Activated naive CD8-positive, alpha-beta T cell treated with anti-CD3 and anti-CD28 coated beads, Interleukin-2, amount 10 ng/mL, durations not matched to agents 7 days and 5 days (primary cell): ENCODE data around the gene SFI1. TPM values are rescaled to one million over a fixed set of nuclear protein-coding genes. Genes with fewer than 3 reads are reported as not detected.

Experiments used
- ATAC-seq: fragments of 150-1000 bp; cut with Tn5 transposase; one replicate; pipeline ENCODE4 v1.10.0; 2021; ENCODE audit warnings: low read depth, moderate library complexity
- POLR2A ChIA-PET: fragments of 350-600 bp; sonication (Branson Sonifier 250); formaldehyde crosslinking; loops from one replicate; lab custom pipeline; 2021; ENCODE audit warnings: antibody characterized with exemption; lab: Charles Lee
- DNase-seq: peaks from one replicate; pipeline ENCODE4 v3.0.0; 2021
- H3K27ac Mint-ChIP-seq: one replicate; pipeline ENCODE4 v1.8.0; 2022; ENCODE audit warnings: mild to moderate bottlenecking, mixed read lengths
- H3K27me3 Mint-ChIP-seq: one replicate; pipeline ENCODE4 v1.8.0; 2022; ENCODE audit warnings: mild to moderate bottlenecking, moderate library complexity, mixed read lengths
- H3K36me3 Mint-ChIP-seq: one replicate; pipeline ENCODE4 v1.8.0; 2021; ENCODE audit warnings: mild to moderate bottlenecking, mixed read lengths
- H3K4me1 Mint-ChIP-seq: one replicate; pipeline ENCODE4 v1.8.0; 2021; ENCODE audit warnings: mixed read lengths
- H3K4me3 Mint-ChIP-seq: one replicate; pipeline ENCODE4 v1.8.0; 2022; ENCODE audit warnings: mild to moderate bottlenecking, moderate library complexity, mixed read lengths
- H3K9me3 Mint-ChIP-seq: one replicate; pipeline ENCODE4 v1.8.0; 2021; ENCODE audit warnings: mixed read lengths
- total RNA-seq, 2 experiments: library from RNA; stranded (reverse); gene quantifications; one replicate each; pipeline ENCODE4 v1.2.3, GENCODE V29; 2021

SFI1 gene
- total RNA-seq, 2 experiments from 2014 or later = 209 to 210 TPM

GRCh38 chr22:31635638-31636306 is 139.4 kb downstream of the SFI1 start:
- H3K27ac Mint-ChIP-seq = peak overlapping the region; percentile 70
- peaks cover 1% of the 10 kb centered on the region for H3K36me3 Mint-ChIP-seq
- H3K4me1 Mint-ChIP-seq = peaks cover 37% of the 10 kb centered on the region
- H3K4me3 Mint-ChIP-seq = no peak overlapping the region
- no peaks in the 10 kb centered on the region for H3K27me3 Mint-ChIP-seq
- no peak for ATAC-seq
- H3K9me3 Mint-ChIP-seq = no peaks in the 10 kb centered on the region
- POLR2A ChIA-PET = no interaction called here
- no peak for DNase-seq

GRCh38 chr22:31637447-31637890 is 141.1 kb downstream of the SFI1 start:
- no peaks in the 10 kb centered on the region for H3K27me3 Mint-ChIP-seq
- POLR2A ChIA-PET = no interaction called here
- H3K27ac Mint-ChIP-seq = peak overlapping the region; percentile 85
- no peak overlapping the region for H3K4me3 Mint-ChIP-seq
- no peaks in the 10 kb centered on the region for H3K9me3 Mint-ChIP-seq
- H3K4me1 Mint-ChIP-seq = peaks cover 34% of the 10 kb centered on the region
- DNase-seq = no peak
- ATAC-seq = no peak
- peaks cover 3% of the 10 kb centered on the region for H3K36me3 Mint-ChIP-seq

GRCh38 chr22:31637891-31638618 is 141.7 kb downstream of the SFI1 start:
- H3K36me3 Mint-ChIP-seq = peaks cover 3% of the 10 kb centered on the region
- no peaks in the 10 kb centered on the region for H3K9me3 Mint-ChIP-seq
- peaks cover 34% of the 10 kb centered on the region for H3K4me1 Mint-ChIP-seq
- peak overlapping the region; percentile 85 for H3K27ac Mint-ChIP-seq
- H3K27me3 Mint-ChIP-seq = no peaks in the 10 kb centered on the region
- peak overlapping the region; percentile 74 for H3K4me3 Mint-ChIP-seq
- DNase-seq = no peak
- POLR2A ChIA-PET = interaction anchor here (0.7 kb wide), 1 partner anchor 112 kb away, joined by 3 read pairs; no protein-coding TSS in a partner anchor
- peak; percentile 38 for ATAC-seq

GRCh38 chr22:31639436-31640039 is 143.2 kb downstream of the SFI1 start:
- Mint-ChIP-seq H3K36me3 (peaks cover 4% of the 10 kb centered on the region), H3K4me3 (peak overlapping the region; percentile 74), H3K27ac (peak overlapping the region; percentile 85), H3K27me3 (no peaks in the 10 kb centered on the region), H3K9me3 (no peaks in the 10 kb centered on the region), H3K4me1 (peaks cover 34% of the 10 kb centered on the region)
- DNase-seq (no peak), ATAC-seq (peak; percentile 71)
- POLR2A ChIA-PET = interaction anchor here (0.6 to 1.8 kb wide), 3 partner anchors 9 to 107 kb away, joined by 3 to 9 read pairs (median 5); partner anchors contain the start of gene PISD

GRCh38 chr22:31646186-31647019 is 150.1 kb downstream of the SFI1 start:
- Mint-ChIP-seq H3K36me3 (peaks cover 13% of the 10 kb centered on the region), H3K27ac (no peak overlapping the region), H3K4me1 (no peaks in the 10 kb centered on the region), H3K27me3 (no peaks in the 10 kb centered on the region), H3K9me3 (no peaks in the 10 kb centered on the region), H3K4me3 (no peak overlapping the region)
- POLR2A ChIA-PET = no interaction called here
- ATAC-seq = no peak
- no peak for DNase-seq

GRCh38 chr22:31647066-31647465 is 150.7 kb downstream of the SFI1 start:
- H3K4me3 Mint-ChIP-seq = no peak overlapping the region
- no peaks in the 10 kb centered on the region for H3K27me3 Mint-ChIP-seq
- no peaks in the 10 kb centered on the region for H3K9me3 Mint-ChIP-seq
- POLR2A ChIA-PET = no interaction called here
- no peaks in the 10 kb centered on the region for H3K4me1 Mint-ChIP-seq
- no peak overlapping the region for H3K27ac Mint-ChIP-seq
- DNase-seq = no peak
- no peak for ATAC-seq
- H3K36me3 Mint-ChIP-seq = peaks cover 13% of the 10 kb centered on the region

GRCh38 chr22:31647523-31648320 is 151.4 kb downstream of the SFI1 start:
- no peaks in the 10 kb centered on the region for H3K4me1 Mint-ChIP-seq
- no peak overlapping the region for H3K27ac Mint-ChIP-seq
- POLR2A ChIA-PET = no interaction called here

GRCh38 chr22:31650391-31650790 is 154.1 kb downstream of the SFI1 start:
- no peak overlapping the region for H3K4me3 Mint-ChIP-seq
- H3K4me1 Mint-ChIP-seq = peaks cover 9% of the 10 kb centered on the region
- peaks cover 8% of the 10 kb centered on the region for H3K36me3 Mint-ChIP-seq
- no peak for ATAC-seq
- DNase-seq = no peak
- H3K27me3 Mint-ChIP-seq = no peaks in the 10 kb centered on the region
- H3K27ac Mint-ChIP-seq = no peak overlapping the region
- no peaks in the 10 kb centered on the region for H3K9me3 Mint-ChIP-seq
- POLR2A ChIA-PET = interaction anchor here (0.7 kb wide), 1 partner anchor 205 kb away, joined by 3 read pairs; no protein-coding TSS in a partner anchor

More at GRCh38 chr22:31647523-31648320, 151.4 kb downstream of the SFI1 start:
- no peak for ATAC-seq
- Mint-ChIP-seq H3K27me3 (no peaks in the 10 kb centered on the region), H3K9me3 (no peaks in the 10 kb centered on the region), H3K4me3 (no peak overlapping the region), H3K36me3 (peaks cover 13% of the 10 kb centered on the region)
- DNase-seq = no peak

- DNase-seq (no peak), ATAC-seq (no peak)
- H3K27ac Mint-ChIP-seq = no peak overlapping the region
- peaks cover 9% of the 10 kb centered on the region for H3K4me1 Mint-ChIP-seq
- no peaks in the 10 kb centered on the region for H3K9me3 Mint-ChIP-seq
- POLR2A ChIA-PET = no interaction called here
- peaks cover 9% of the 10 kb centered on the region for H3K36me3 Mint-ChIP-seq
- no peak overlapping the region for H3K4me3 Mint-ChIP-seq
- H3K27me3 Mint-ChIP-seq = no peaks in the 10 kb centered on the region
These were observed 155.3 kb downstream of the SFI1 start for GRCh38 chr22:31651664-31652063.

GRCh38 chr22:31652088-31652487 is 155.8 kb downstream of the SFI1 start:
- Mint-ChIP-seq H3K9me3 (no peaks in the 10 kb centered on the region), H3K36me3 (peaks cover 10% of the 10 kb centered on the region), H3K27ac (no peak overlapping the region), H3K27me3 (no peaks in the 10 kb centered on the region), H3K4me3 (no peak overlapping the region), H3K4me1 (peaks cover 9% of the 10 kb centered on the region)
- DNase-seq (no peak), ATAC-seq (no peak)
- POLR2A ChIA-PET = no interaction called here

- Mint-ChIP-seq H3K36me3 (peaks cover 10% of the 10 kb centered on the region), H3K9me3 (no peaks in the 10 kb centered on the region), H3K4me3 (no peak overlapping the region), H3K4me1 (peaks cover 9% of the 10 kb centered on the region), H3K27ac (no peak overlapping the region), H3K27me3 (no peaks in the 10 kb centered on the region)
- DNase-seq (no peak), ATAC-seq (no peak)
- POLR2A ChIA-PET = no interaction called here
These were observed 156.8 kb downstream of the SFI1 start for GRCh38 chr22:31652911-31653684.

- Mint-ChIP-seq H3K4me3 (no peak overlapping the region), H3K36me3 (peaks cover 8% of the 10 kb centered on the region), H3K27me3 (no peaks in the 10 kb centered on the region), H3K9me3 (no peaks in the 10 kb centered on the region), H3K27ac (no peak overlapping the region), H3K4me1 (peaks cover 10% of the 10 kb centered on the region)
- POLR2A ChIA-PET = interaction anchor here (1.6 kb wide), 1 partner anchor 12 kb away, joined by 3 read pairs; no protein-coding TSS in a partner anchor
- ATAC-seq (no peak), DNase-seq (no peak)
These were observed 157.6 kb downstream of the SFI1 start for GRCh38 chr22:31653944-31654343.
